Ovary (tissue), 3 donors: ENCODE measurements around the gene ANKRD10.

Experiments used
- CTCF ChIP-seq, 3 donors: fragments of 450-650 bp in 2 of 3; fragments of 200-600 bp in 1 of 3; IDR thresholded peaks; one replicate each; pipeline versions ENCODE4 v1.5.1 to v1.8.0; 2016 to 2022; ENCODE audit warnings: antibody characterized with exemption in 3 of 3, mild to moderate bottlenecking in 1 of 3
- EP300 ChIP-seq: sonication (generic); formaldehyde crosslinking; IDR thresholded peaks from one replicate; pipeline ENCODE4 v1.6.1; 2017; ENCODE audit warnings: antibody characterized with exemption
- POLR2A ChIP-seq: fragments of 450-650 bp; IDR thresholded peaks from one replicate; pipeline ENCODE4 v1.6.1; 2017; ENCODE audit warnings: antibody characterized with exemption, mild to moderate bottlenecking, moderate library complexity
- donor health status: DM: no; HTN: no; CAD: no.

- TF ChIP-seq POLR2A: no peak
- no peak for TF ChIP-seq CTCF (IDR thresholded peaks at IDR 0.05)
- no peak for TF ChIP-seq EP300
These were observed 24.0 kb upstream of the ANKRD10 start for GRCh38 chr13:110938662-110939421.
